Measurements from ENCODE around the gene LCN15.
A peak's percentile ranks its signal among the peaks of the same experiment; 100 is the strongest.

LCN15 gene

GRCh38 chr9:136796238-136796774 is 32.0 kb upstream of the LCN15 start, which contains the start of gene CCDC183:
Gene CCDC183, plus strand, starts transcription at chr9:136796338. Its CDS starts 60 bp downstream, at chr9:136796398.
- ChIA-PET POLR2A (interaction anchor here (1.0 kb wide), 1 partner anchor 9 kb away, joined by 3 read pairs; no protein-coding TSS in a partner anchor), CTCF (interaction anchor here (1.0 kb wide), 1 partner anchor 69 kb away, joined by 3 read pairs; no protein-coding TSS in a partner anchor)
- H3K36me3 ChIP-seq (ENCODE audit: control insufficient read depth in 2 of 2, insufficient read depth in 1 of 2, low read length in 2 of 2), result peaks cover 0 to 21% of the 10 kb centered on the region in 2 experiments; a peak in 1 of 3 replicates

GRCh38 chr9:136795000-136795348 is 30.7 kb upstream of the LCN15 start:
- no peak for TF ChIP-seq ZNF324 (tag by site-specific recombination; IDR thresholded peaks at IDR 0.05)
- no peak for TF ChIP-seq ZSCAN18 (tag by site-specific recombination; IDR thresholded peaks at IDR 0.05)
- no peak for TF ChIP-seq ZNF121 (tag by site-specific recombination; IDR thresholded peaks at IDR 0.05)
- no peak for TF ChIP-seq ZNF777 (tag by site-specific recombination; IDR thresholded peaks at IDR 0.05; ENCODE audit: borderline replicate concordance)
- TF ChIP-seq ZNF639 (tag by site-specific recombination; IDR thresholded peaks at IDR 0.05), result no peak
- no peak for TF ChIP-seq SALL2 (tag by site-specific recombination; IDR thresholded peaks at IDR 0.05; ENCODE audit: borderline replicate concordance)
- no peak for TF ChIP-seq ZNF654 (tag by site-specific recombination; IDR thresholded peaks at IDR 0.05; ENCODE audit: low read depth)
- TF ChIP-seq ZNF362 (tag by site-specific recombination; IDR thresholded peaks at IDR 0.05), result no peak
- TF ChIP-seq ZNF449 (tag by site-specific recombination; IDR thresholded peaks at IDR 0.05), result no peak
- TF ChIP-seq ZNF747 (tag by site-specific recombination; IDR thresholded peaks at IDR 0.05), result no peak
- TF ChIP-seq ZNF610 (tag by site-specific recombination; IDR thresholded peaks at IDR 0.05; ENCODE audit: borderline replicate concordance), result no peak
- ChIA-PET CTCF (interaction anchor here (0.6 to 3.0 kb wide), 3 partner anchors 18 to 47 kb away, joined by 3 to 13 read pairs (median 4); partner anchors contain the start of gene AJM1), POLR2A (interaction anchor here (1.0 to 2.3 kb wide), 3 partner anchors 11 to 47 kb away, joined by 3 to 6 read pairs (median 3); partner anchors contain the start of genes AJM1 and RABL6)
- H3K9me3 ChIP-seq (ENCODE audit: control insufficient read depth, insufficient read depth, low read depth, low read length), result no peaks in the 10 kb centered on the region
- H3K4me3 ChIP-seq (ENCODE audit: low read depth, low read length), result no peak overlapping the region
- peaks cover 0 to 21% of the 10 kb centered on the region in 2 experiments; a peak in 1 of 3 replicates for H3K36me3 ChIP-seq (ENCODE audit: control insufficient read depth in 2 of 2, insufficient read depth in 1 of 2, low read length in 2 of 2)
- H3K4me1 ChIP-seq (ENCODE audit: control insufficient read depth, insufficient read depth, low read length), result peaks cover 15% of the 10 kb centered on the region
- H3K27ac ChIP-seq (ENCODE audit: extremely low read depth, low read depth, low read length), result no peak overlapping the region

More at GRCh38 chr9:136796238-136796774, 32.0 kb upstream of the LCN15 start, which contains the start of gene CCDC183:
- Histone ChIP-seq H3K9me3 (ENCODE audit: control insufficient read depth, insufficient read depth, low read depth, low read length) (no peaks in the 10 kb centered on the region), H3K4me1 (ENCODE audit: control insufficient read depth, insufficient read depth, low read length) (peaks cover 14% of the 10 kb centered on the region), H3K4me3 (ENCODE audit: low read depth, low read length) (no peak within 1 kb of the TSS), H3K27ac (ENCODE audit: extremely low read depth, low read depth, low read length) (no peak within 1 kb of the TSS)
- TF ChIP-seq OSR2 (tag by site-specific recombination; IDR thresholded peaks at IDR 0.05) (no peak), ZSCAN16 (tag by site-specific recombination; IDR thresholded peaks at IDR 0.05) (peak; percentile 78; the same call in 1 of the 2 replicates), PRDM1 (tag by site-specific recombination; IDR thresholded peaks at IDR 0.05) (no peak), ZNF423 (tag by site-specific recombination; IDR thresholded peaks at IDR 0.05) (peak; percentile 38; the same call in 1 of the 2 replicates), GLIS2 (tag by site-specific recombination; IDR thresholded peaks at IDR 0.05) (no peak; the same call in 1 of the 2 replicates)

Measured in HEK293 (cell line).